NCI-H1417 (cell line): ENCODE results near the gene ADSS2.
"Not testable (repeated sequence)": the region's sequence is repeated elsewhere in the genome, so short reads cannot be mapped to it uniquely, and the experiment has no call there.

Experiments
- DNase-seq, 3 experiments: peaks; one replicate each; lab custom pipeline; 2025; lab: John Stamatoyannopoulos, UW

ADSS2 gene

DNA sequence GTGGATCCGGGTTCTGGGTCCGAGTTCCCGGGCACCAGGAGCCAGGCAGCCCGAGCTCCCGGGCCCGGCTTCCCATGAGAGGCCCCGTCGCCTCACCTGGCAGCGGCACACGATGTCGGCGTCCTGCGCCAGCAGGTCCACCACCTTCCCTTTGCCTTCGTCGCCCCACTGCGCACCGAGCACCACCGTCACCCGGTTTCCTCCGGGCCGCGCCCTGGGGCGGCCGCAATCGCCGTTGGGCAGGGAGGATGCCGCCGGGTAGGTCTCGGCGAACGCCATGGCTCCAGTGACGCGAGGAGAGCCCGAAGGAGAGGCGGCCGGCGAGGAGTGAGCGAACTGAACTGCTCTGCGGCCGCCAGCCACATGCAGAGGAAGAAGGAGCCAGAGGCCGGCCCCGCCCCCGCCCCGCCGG, at the start of gene ADSS2:
Gene ADSS2 (minus strand): TSS at position 371 of the 412 bp plus-strand sequence. CDS start 92 bp downstream, at position 279.
- no peak for DNase-seq

DNA sequence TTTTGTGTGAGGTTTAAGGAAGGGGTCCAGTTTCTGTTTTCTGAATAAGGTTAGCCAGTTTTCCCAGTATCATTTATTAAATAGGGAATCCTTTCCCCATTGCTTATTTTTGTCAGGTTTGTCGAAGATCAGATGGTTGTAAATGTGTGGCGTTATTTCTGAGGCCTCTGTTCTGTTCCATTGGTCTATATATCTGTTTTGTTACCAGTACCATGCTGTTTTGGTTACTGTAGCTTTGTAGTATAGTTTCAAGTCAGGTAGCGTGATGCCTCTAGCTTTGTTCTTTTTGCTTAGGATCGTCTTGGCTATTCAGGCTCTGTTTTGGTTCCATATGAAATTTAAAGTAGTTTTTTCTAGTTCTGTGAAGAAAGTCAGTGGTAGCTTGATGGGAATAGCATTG, 48.8 kb upstream of the ADSS2 start:
- DNase-seq = not testable (repeated sequence)

DNA sequence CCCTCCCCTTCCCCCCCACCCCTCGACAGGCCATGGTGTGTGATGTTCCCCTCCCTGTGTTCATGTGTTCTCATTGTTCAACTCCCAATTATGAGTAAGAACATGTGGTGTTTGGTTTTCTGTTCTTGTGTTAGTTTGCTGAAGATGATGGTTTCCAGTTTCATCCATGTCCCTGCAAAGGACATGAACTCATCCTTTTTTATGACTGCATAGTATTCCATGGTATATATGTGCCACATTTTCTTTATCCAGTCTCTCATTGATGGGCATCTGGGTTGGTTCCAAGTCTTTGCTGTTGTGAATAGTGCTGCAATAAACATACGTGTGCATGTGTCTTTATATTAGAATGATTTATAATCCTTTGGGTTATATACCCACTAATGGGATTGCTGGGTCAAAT, 47.8 kb upstream of the ADSS2 start:
- DNase-seq = not testable (repeated sequence)

DNA sequence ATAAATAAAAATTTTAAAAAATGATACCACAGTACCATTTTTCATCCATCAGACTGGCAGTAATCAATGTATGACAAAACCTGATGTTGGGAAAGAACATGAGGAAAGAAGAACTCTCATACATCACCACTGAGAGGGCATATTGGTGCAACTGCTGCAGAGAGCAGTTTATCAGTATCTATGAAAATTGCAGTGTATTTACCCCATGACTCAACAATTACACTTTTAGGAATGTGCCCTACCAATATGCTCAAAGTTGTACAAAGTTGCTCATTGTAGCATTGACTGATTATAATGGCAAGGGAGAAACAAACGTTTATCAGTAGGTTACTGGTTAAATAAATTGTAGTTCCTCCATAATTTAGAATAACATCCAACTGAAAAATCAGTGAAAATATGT, 46.1 kb upstream of the ADSS2 start:
- DNase-seq = no peak

DNA sequence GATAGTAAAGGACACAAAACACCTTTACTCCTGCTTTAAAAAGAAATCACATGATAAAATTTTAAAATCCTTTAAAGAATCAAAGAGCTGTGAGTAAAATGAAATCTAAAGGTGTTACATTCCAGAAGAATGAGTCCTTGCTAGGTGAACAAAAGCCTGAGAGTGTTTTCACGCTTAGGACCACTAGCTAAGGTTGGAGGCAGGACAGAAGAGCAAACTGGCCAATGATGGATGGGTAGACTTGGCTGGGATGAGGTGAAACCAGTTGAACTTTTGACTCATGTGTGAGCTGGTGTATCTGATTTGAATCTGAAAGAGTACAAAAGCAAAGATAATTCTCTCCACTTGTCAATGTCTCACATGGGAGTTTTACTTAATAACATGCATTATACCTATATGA, 44.5 kb upstream of the ADSS2 start:
- no peak for DNase-seq

DNA sequence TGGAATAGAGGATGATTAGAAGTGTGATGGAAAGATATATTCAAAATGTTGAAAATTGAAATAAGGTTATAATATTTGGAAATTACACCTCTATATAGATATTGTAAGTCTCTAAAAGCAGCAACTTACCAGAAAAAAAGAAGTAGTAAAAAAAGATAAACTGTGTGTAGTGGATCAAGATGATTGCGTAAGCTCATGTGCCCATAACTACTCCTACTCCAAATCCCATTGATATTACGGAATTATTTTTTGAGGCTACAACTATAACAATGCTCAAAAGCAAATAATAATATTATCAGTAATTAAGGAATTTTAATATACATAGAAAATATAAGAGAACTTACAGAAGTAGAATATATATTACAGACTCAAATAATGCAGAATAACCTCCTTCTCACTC, 42.9 kb upstream of the ADSS2 start:
- no peak for DNase-seq

DNA sequence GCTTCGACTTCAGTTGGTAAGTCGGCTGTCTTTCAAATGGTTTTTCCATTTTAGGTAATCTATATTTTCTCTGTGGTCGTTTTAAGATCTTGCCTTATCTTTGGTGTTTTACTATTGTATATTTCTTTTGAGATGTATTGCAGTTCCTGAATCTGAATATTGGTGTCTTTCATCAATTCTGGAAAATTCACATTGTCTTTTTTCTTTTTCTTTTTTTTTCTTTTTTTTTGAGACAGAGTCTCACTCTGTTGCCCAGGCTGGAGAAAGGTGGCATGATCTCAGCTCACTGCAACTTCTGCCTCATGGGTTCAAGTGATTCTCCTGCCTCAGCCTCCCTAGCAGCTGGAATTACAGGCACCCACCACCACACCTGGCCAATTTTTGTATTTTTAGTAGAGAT, 33.3 kb upstream of the ADSS2 start:
- DNase-seq = not testable (repeated sequence)

DNA sequence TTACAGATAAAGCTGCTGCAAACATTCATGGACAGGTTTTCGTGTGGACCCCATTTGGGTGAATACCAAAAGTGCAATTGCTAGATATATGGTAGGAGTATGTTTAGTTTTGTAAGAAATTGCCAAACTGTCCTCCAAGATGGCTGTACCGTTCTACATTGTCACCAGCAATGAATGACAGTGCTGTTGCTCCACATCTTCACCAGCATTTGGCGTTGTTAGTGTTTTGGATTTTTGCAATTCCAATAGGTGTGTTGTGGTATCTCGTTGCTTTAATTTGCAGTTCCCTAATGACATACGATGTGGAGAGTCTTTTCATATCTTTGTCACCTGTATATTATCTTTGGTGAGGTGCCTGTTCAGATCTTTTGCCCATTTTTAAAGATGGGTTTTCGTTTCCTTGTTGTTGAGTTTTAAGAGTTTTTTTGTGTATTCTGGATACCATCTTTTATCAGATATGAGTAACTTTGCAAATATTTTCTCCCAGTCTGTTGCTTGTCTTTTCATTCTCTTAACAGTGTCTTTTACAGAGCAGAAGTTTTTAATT, 21.4 kb upstream of the ADSS2 start:
- DNase-seq = no peak

DNA sequence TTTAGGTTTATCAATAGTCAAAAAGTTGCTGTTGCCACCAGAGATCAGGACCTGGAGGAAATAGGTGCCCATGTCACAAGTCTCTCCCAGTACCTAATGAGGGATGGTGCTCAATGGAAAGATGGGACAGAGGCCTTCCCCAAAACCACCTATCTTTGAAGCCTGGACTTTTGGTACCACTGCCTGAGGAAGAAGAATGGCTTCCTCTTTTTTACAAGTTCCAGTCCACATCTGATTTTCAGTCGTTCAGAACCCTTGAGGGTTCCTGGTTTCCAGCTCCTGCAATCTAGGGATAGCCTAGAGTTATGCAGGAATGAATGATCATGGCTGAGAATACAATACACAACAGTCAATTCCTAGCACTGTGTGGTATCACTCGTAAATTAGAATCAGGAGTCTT, 15.0 kb upstream of the ADSS2 start:
- DNase-seq = no peak

DNA sequence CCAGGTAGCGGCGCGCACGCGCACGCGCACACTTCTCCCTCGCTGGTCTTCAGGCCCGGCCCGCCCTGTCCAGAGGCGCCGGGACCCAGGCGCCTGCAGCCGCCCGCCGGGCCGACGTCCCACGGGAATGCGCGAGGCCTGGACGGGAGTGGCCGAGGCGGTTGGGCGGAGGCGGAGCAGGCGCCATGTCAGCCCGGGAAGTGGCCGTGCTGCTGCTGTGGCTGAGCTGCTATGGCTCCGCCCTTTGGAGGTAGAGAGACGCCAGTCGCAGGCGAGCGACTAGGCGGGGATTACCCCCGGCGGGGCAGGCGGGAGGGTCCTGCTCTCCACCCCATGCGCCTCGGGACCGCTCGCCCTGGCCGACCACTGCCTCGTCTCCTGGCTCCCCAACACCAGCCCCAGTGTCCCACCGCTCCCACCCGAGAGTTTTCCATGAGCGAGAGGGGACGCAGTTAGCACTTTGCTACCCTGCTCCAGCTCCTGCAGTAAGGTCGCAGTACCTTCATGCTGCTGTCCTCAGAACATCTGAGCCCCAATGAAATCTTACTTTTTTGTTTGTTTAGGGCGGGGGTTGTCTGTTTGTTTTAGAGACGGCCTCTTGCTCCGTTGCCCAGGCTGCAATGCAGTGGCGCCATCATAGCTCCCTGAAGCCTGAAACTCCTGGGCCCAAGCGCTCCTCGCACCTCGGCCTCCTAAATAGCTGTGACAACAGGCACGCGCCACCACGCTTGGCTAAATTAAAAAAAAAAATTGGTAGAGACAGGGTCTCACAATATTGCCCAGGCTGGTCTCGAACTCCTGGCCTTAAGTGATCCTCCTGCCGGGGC, 9.7 kb upstream of the ADSS2 start, which contains the start of gene CATSPERE:
Gene CATSPERE (plus strand): TSS at position 29 of the 827 bp plus-strand sequence. CDS start 157 bp downstream, at position 186.
- DNase-seq = peak; percentile 74 to 91 (median 88)

DNA sequence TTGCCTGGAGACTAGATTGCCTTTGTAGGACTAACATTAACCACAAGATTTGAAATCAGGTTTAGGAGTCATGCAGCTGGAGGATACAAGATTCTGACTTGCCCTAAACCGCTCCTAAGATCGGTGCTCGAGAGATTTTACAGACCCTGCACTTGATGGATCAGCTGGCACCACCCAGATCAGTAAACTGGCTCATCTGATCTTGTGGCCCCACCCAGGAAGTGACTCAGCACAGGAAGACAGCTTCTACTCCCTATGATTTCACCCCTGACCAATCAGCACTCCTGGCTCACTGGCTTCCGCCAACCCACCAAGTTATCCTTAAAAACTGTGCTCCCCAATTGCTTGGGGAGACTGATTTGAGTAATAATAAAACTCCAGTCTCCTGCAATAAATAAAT, 8.5 kb upstream of the ADSS2 start:
- peak in 1 of 3 experiments; percentile 38 for DNase-seq

DNA sequence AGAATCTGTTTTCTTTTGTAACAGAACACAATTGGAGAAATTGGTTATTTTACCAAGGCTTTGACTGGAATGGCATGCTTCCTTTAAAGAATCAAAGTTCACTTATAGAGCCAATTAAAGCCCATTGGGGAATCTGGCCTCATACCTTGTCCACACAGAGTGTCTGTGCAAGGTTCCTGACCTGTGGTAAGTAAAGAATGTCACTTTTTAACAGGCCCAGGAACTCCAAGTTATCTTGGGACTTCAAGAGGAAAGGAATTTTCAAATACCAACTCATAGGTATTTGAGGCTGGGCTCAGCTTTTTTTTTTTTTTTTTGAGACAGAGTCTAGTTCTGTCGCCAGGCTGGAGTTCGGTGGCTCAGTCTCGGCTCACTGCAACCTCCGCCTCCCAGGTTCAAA, 7.1 kb upstream of the ADSS2 start:
- DNase-seq = no peak

DNA sequence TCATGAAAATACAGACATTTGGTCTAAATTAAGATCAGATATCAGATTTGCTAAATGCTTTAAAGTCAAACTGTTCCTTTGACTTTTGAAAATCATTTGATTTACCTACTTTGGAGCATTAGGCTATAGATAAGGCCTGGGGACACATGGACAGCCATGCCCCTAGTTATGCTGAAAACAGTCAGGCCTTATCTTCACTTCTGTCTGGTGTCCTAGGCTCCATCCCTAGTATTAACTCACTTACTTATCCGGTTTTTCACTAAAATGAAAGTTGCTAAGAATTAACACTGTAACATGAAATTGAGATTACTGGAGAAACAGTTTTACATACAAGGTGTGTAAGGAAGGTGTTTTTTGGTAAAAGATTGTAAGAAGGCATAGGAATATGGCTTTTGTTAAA, 4.9 kb upstream of the ADSS2 start:
- DNase-seq = no peak

DNA sequence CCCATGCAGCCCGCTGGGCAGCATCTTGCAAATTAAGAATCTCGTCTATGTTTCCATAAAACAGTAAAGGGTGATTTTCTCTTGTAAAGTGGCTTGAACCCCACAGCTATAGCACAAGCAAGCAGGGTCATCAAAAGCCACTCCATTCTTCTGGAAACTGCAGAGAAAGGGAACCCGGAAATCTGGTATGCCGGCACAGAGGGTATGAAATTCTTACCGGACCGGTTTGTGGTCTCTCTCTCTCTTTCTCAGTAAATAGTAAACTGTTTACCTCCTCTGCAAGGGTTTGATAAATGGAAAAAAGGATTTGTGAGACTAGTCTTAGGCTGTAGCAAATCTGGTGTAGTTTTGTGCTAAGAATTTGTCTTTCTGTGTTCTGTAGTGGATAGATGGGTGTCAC, 2.7 kb upstream of the ADSS2 start:
- DNase-seq = no peak

DNA sequence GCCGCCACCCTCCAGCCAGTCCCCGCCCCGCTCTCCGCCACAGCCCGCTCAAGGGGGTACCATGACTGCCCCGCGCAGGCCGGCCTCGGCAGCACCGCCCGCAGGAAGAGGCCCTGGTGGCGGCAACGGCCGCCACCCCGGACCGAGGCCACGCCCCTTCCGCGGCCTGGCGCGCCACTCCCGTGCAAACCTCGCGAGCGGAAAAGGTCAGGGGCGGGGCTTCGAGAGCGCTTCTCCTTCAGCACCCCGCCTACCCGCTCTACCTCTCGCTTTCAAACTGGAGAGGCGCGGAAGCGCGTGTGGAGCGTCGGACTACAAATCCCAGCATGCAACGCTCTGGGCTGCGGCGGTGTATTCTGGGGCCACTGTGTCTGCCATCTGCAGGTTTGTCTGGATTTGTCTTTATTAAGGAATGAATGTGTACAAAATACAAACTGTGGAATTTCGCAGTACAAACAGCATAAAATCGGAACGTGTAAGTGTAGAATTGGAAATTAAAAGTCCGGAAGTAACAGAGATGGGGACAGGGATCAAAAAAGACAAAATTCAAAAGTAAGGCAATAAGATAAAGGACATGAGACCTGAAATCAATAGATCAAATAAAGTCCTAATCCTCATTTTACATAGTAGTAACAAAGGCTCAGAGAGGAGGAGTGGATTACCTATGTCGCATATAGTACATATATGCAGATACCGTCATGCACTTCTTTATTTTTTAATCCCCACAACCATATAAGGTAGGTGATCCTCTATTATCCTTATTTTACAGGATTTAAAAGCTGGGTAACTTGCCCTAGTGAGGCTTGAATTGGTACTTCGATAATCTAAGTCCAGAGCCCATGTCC, 464 bp upstream of the ADSS2 start:
- DNase-seq = peak; percentile 97 to 99 (median 99)

DNA sequence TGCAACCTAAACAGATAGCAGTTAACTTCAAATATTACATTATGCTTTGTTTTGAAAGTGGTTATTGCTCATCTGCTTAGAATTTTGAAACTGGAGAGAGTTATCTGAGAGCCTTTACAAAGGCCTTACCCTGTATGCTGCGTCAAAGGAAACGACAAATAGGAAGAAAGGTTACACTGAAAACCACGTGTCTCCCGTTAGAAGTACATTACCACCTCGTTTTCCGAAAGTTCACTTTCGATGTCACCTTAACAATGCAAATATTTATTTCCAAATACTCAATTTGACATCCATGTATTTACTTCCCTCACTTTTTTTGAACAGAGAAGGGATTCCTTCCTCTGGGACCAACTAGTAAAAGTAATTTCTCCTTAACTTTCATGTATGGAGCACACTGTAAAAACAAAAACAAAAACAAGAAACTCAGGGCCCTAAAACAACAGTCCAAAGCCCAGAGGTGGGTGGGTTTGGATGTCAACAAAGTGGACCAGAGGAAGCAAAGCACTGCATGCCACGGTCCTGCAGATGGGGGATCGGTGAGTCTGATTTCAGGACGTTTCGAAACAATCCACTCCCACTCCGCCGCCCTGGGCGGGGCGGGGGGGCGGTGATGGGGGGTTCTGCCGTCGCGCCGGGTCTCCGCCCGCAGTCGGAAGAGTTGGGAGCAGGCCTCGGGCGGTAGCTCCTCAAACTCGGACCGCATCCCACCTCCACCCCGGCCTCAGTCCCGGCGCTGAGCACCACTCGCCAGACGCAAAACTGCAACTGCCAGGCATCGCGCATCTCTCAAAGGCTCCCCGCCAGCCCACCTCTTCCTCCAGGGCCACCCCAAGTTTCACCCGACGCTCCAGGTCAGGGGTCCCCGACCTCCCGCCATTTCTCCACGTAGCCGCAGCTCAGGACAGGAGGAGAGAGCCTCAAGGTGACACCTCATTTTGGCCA, 841 bp downstream of the ADSS2 start:
- peak; percentile 6 to 81 (median 74) for DNase-seq

DNA sequence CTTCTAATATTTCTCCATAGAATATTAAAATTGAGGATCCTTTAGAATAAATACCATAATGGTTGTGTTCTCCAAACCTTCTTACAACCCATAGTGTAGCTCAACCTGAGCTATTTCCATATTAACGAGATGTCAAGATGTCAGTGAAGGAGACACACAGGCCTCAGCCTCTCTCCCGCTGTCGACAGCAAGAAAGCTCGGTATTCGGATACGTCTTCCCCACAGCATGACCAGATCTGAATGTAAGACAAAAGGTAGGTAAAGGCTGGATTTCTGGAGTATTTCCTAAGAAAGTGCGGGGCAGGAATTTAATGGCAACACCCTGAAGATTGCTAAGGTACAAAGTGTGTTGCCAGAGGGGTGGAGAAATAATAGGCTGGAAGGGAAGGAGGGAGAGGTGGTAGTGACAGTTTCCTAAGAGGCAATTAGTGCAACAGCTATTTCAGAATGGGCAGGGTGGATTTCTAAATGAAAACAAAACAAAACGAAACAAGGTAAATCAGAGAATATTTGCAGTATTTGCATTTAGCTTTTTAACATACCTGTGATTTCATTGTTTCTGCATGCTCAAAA, 1.7 kb downstream of the ADSS2 start:
- DNase-seq = peak in 1 of 3 experiments; percentile 37

DNA sequence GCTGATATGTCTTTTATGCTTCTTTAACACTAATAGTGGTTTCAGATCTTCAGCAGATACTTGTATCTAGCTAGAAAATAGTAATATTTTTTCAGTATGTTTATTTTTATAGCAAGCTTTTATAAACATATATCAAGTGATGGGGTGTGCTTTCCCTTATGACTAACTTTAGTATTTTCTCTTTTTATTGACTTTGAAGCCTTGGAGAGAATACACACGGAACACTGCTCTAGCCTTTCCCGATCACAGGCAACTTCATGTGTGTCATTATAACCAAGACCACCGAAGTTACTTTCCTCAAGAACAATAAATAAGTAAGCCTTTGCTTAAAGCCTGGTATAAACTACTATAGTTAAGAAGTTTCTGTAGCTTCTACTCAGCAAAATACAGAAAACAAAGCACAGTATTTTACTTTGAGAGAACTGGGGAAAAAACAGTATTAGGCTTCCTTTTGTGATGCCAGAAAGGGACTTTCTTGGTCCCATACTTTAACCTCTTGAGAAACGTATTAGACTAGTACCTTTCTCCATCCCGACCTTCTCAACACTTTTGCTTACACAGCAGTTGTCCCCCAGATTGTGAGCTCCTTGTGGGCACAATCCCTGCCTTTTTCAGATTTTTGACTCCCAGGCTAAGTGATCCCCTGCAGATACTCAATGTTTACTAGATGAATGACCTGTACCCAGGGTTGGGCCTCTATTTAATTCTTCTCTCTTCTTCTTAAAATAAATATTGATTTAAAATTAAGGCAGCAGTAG, 3.3 kb downstream of the ADSS2 start:
- DNase-seq = no peak

DNA sequence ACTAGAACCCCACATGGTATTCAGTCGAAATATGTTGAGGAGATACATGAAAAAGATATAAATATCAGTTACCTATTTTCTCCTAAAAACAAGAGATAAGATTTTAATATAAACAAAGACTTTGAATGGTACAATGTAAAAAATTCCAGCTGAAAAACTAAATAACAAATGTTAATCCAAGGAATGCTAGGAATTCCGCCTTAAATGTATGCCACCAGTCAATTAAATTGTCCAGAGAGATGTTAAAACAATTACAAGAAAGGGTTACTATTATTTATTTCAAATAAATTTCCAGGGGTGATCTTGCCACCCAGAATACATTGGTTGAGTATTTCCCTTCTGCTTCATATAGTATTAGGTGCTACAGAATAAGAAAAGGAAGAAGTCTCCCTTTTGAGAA, 4.2 kb downstream of the ADSS2 start:
- DNase-seq = no peak

DNA sequence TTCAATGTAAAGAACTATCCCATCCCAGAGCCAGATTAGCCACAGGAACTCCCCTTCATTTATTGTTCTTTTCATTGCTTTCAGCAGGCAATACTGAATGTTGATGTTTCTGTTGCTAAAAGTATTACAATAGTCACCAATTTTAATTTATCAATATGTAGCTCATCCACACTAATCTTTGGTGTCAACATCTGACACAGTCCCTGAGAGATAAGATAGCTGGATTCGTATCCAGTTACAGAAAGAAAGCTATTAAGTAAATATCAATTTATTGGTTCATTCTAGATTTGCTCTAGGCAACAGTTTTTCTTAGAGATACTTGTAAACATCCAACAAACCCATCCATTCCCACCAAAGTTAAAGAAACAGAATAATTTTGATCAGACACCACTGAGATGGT, 4.7 kb downstream of the ADSS2 start:
- DNase-seq = no peak
